ENCODE measurements around the gene ETV3.

DNA sequence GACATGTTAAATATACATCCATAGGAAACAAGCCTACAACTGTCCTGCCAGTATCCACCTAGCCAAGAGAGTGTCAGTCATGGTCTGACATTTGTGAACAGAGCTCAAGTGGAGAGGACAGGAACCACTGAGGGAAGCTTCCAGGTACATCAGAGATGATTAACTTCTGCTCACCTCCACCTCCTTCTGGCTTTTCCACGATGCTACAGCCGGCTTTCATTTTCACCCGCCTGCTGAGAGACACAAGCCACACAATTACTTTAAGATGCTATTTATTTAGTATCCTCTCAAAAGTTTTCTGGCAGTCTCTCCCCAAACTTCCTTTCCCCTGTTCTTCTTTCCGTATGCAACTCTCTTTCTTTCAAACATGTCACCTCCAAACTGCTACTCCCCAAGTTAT is 2.1 kb downstream of the ETV3 start:
- TF ChIP-seq, protein P1, sequence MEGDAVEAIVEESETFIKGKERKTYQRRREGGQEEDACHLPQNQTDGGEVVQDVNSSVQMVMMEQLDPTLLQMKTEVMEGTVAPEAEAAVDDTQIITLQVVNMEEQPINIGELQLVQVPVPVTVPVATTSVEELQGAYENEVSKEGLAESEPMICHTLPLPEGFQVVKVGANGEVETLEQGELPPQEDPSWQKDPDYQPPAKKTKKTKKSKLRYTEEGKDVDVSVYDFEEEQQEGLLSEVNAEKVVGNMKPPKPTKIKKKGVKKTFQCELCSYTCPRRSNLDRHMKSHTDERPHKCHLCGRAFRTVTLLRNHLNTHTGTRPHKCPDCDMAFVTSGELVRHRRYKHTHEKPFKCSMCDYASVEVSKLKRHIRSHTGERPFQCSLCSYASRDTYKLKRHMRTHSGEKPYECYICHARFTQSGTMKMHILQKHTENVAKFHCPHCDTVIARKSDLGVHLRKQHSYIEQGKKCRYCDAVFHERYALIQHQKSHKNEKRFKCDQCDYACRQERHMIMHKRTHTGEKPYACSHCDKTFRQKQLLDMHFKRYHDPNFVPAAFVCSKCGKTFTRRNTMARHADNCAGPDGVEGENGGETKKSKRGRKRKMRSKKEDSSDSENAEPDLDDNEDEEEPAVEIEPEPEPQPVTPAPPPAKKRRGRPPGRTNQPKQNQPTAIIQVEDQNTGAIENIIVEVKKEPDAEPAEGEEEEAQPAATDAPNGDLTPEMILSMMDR (IDR thresholded peaks at IDR 0.05) = no peak
- TF ChIP-seq POLR2A (IDR thresholded peaks at IDR 0.05) = no peak

All from prostate gland (tissue), 2 donors.